Myocyte (in vitro differentiated cells): Measurements from ENCODE around the gene OOSP4B. TPM values are rescaled to one million over a fixed set of nuclear protein-coding genes. Genes with fewer than 3 reads are reported as not detected.
"Not testable (repeated sequence)": the region's sequence is repeated elsewhere in the genome, so short reads cannot be mapped to it uniquely, and the experiment has no call there.

Source experiments
- DNase-seq: peaks from one replicate; pipeline ENCODE4 v3.0.0-alpha.2; 2012; ENCODE audit warnings: low read depth
- total RNA-seq: library from RNA; depleted of rRNA; stranded (reverse); fragments of >200 nt; gene quantifications from 2 replicates; pipeline ENCODE4 v1.2.3, GENCODE V29; 2014

OOSP4B gene
- total RNA-seq, 1 donor from 2014 or later: not detected

DNA sequence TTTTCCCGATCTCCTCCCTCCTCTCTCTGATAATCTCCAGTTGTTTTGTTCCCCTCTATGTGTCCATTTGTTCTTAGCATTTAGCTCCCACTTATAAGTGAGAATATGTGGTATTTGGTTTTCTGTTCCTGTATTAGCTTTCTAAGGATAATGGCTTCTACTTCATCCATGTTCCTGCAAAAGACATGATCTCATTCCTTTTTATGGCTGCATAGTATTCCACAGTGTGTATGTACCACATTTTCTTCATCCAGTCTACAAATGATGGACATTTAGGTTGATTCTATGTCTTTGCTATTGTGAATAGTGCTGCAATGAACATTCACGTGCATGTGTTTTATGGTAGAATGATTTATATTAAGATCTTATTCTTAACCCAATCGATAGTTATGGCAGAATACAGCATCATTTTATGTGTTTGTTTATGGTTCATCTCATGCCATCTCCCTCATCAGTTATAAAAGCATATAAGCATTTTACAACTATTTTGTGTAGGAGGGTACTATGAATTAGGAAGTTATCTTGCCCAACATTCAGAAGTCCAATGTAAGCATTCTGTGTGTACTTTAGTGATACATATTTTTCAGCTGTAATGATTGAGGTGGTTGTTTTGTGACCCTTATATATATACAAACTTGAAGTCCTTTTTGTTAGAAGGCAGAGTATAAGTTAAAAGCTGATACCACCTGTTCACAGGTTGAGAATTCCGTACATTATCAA is 42.7 kb downstream of the OOSP4B start:
- DNase-seq: no peak

DNA sequence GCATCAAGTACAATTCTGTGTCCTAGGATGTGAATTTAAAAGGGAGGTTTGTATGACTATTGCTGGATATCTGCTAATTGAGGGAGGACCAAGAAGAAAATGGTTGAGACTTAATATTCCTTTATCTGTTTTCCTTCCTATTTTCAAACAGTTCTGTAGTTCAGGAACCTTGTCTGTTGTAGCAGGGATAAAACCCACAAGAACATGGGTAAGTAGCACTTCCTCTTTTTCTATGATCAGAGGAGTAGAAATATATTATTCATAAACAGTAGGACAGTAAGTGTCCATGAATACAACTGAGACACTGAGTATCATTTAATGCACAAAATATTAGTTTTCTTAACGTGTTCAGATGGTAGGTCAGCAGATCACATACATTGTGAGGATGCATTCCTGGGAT is 47.1 kb downstream of the OOSP4B start:
- no peak for DNase-seq

DNA sequence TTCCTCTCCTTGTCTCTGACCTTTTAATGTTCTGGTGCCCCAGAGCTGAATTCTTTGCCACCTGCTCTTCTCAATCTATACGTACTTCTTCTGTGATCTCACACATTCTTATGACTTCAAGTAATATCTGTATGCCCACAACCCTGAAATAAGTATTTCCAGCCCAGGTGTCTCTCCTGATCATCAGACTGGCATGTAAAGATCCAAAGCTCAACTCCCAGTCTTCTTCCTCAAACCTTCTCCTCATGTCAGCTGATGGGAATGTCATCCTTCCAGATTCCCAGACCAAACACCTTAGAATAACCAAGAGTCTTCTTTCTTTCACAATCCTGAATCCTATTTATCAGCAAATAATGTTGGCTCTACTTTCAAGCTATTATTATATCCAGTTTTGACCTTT is 48.8 kb downstream of the OOSP4B start:
- DNase-seq: no peak

DNA sequence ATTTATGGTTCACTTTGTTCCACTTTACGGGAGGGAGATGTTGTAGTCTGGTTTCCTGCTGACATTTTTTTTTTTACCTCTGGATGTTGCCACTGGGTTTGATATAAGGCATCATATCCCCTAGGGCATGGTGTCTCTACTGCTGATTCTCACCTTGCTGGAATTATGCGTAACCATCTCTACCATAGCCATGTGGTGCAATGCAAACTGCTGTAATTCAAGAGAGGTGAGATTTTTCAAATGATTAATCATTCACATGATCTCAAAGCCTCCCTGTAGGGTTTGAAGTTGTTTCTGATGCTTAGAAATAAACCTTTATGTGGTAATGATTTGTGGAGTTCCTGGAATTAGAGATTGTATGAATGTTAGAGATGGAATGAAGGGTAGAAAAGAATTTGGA is 52.5 kb downstream of the OOSP4B start:
- DNase-seq: no peak

DNA sequence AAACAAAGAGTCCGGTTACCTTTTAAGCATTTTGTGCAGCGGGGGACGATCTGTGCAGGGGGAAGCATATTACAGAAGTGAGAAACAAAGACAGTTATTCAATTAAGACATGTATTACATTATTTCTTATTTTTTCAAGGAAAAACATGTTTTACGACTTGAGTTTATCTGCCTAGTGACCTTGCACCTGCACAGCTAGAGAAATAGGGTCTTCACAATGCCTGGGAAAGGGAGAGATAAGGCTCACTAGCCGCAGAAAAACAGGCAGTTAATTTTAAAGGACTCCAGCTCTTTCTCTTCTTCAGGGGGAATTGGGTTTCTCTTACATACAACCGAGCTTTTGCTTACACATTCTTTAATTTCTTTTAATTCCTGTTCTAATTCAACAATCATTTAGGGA is 54.7 kb downstream of the OOSP4B start:
- DNase-seq: not testable (repeated sequence)

DNA sequence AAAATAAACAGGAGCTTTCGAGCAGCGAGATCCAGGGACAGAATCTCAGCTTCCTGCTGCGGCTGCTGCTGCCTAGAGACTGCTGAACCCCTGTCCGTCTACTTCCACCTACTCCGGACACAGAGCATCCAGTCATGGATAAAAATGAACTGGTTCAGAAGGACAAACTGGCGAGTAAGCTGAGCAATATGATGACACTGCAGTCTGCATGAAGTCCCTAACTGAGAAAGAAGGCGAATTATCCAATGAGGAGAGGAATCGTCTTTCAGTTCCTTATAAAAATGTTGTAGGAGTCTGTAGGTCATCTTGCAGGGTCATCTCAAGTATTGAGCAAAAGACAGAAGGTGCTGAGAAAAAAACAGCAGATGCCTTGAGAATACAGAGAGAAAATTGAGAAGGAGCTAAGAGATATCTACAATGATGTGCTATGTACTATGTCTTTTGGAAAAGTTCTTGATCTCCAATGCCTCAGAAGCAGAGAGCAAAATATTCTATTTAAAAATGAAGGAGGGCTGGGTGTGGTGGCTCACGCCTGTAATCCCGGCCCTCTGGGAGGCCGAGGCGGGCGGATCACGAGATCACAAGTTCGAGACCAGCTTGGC is 60.3 kb downstream of the OOSP4B start:
- DNase-seq: no peak

DNA sequence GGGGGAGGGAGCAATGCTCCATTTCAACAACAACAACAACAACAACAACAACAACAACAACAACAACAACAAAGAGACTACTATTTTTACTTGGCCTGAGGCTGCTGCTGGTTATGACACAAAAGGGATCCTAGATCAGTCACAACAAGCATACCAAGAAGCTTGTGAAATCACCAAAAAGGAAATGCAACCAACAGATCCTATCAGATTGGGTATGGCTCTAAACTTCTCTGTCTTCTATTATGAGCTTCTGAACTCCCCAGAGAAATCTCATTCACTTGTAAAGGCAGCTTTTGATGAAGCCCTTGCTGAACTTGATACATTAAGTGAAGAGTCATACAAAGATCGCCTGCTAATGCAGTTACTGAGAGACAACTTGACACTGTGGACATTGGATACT is 61.0 kb downstream of the OOSP4B start:
- no peak for DNase-seq

DNA sequence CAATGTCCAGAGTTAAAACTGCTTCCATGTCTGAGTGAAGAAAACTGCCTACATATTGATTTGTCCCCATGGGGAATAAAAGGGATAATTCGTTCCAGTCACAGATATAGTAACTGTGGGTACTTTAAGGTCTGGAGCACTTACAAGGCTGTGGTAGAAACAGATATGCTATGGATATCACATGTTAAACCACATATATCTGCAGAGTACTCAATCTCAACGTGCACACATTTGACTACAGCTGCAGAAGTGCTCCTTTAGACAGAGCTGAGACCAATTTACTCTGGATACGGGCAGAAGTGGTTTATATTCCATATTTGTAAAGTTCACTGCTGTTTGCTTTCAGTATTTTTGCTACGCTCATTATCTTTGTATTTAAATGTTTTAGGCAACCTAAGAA is 61.8 kb downstream of the OOSP4B start:
- no peak for DNase-seq

DNA sequence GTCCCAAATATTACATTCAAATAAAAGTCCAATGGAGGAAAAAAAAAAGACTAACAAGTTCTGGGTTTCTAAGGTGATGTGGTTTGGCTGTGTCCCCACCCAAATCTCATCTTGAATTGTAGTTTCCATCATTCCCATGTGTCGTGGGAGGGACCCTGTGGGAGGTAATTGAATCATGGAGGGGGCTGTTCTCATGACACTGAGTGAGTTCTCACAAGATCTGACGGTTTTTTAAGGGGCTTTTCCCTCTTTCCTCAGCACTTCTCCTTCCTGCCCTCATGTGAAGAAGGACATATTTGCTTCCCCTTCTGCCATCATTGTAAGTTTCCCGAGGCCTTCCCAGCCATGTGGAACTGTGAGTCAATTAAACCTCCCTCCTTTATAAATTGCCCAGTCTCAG is 63.6 kb downstream of the OOSP4B start:
- DNase-seq: no peak

Other genes starting within 250 kb of the OOSP4B start
- 35.2 and 42.6 TPM in 2 replicates for gene MRPL16, start 206.4 kb upstream of the OOSP4B start, total RNA-seq
- gene CBLIF, start 171.7 kb upstream of the OOSP4B start, total RNA-seq: not detected in 2 replicates
- not detected in 2 replicates for gene TCN1, start 150.7 kb upstream of the OOSP4B start, total RNA-seq
- gene OOSP3, start 138.4 kb upstream of the OOSP4B start, total RNA-seq: not detected in 2 replicates
- gene OOSP1, start 78.7 kb upstream of the OOSP4B start, total RNA-seq: not detected in 2 replicates
- gene OOSP4A, start 53.1 kb upstream of the OOSP4B start, total RNA-seq: not detected in 2 replicates
- gene OOSP2, start 23.2 kb downstream of the OOSP4B start, total RNA-seq: not detected in 2 replicates
- gene MS4A3, start 39.5 kb downstream of the OOSP4B start, total RNA-seq: not detected in 2 replicates
- not detected in 2 replicates for gene MS4A2, start 71.5 kb downstream of the OOSP4B start, total RNA-seq
- not detected in 2 replicates for gene MS4A6A, start 165.9 kb downstream of the OOSP4B start, total RNA-seq
- gene MS4A4E, start 226.0 kb downstream of the OOSP4B start, total RNA-seq: not detected in 2 replicates